ENCODE results near the gene DDX41. TPM values are rescaled to one million over a fixed set of nuclear protein-coding genes. Genes with fewer than 3 reads are reported as not detected.
"Not testable (repeated sequence)": the region's sequence is repeated elsewhere in the genome, so short reads cannot be mapped to it uniquely, and the experiment has no call there.

Gene DDX41
- total and polyA plus RNA-seq, 2 of the 13 experiments (the other 11 are each of a cell fraction or from before 2014, with no cell fraction given), result 62.8 to 105 TPM

GRCh38 chr5:177485753-177486152, 31.0 kb downstream of the DDX41 start:
- in situ Hi-C loops (cut with HindIII; ENCODE audit: extremely low pct_ligation_motif_present, low pct_unique_long_range_greater_than_20kb); H4K20me1 ChIP-seq (ENCODE audit: insufficient read depth, low read length); H3K27ac ChIP-seq (ENCODE audit: extremely low read length, insufficient read depth, low read length); H3K4me1 ChIP-seq (ENCODE audit: insufficient read depth, low read length); H3K4me2 ChIP-seq (ENCODE audit: low read depth, low read length); H2AFZ ChIP-seq (ENCODE audit: low read length); H3K9me3 ChIP-seq (ENCODE audit: low read length); H3K27me3 ChIP-seq (ENCODE audit: control insufficient read depth in 1 of 2, insufficient read depth in 2 of 2, low read length in 2 of 2); ATAC-seq; H3K9ac ChIP-seq (ENCODE audit: insufficient read depth, low read depth, low read length); BruUV-seq (replicated peaks); CTCF ChIA-PET (ENCODE audit: low intra/inter-chr PET ratio, low total read pairs); DNase-seq (ENCODE audit: low spot score); POLR2A ChIA-PET; H3K79me2 ChIP-seq (ENCODE audit: insufficient read depth, low read length); intact Hi-C loops (cut with micrococcal nuclease; ENCODE audit: unreplicated experiment); H3K4me3 ChIP-seq (replicated peaks in 1 of 3; ENCODE audit: insufficient read depth in 1 of 3, low read depth in 2 of 3, low read length in 3 of 3); FAIRE-seq: not testable (repeated sequence)
- TF ChIP-seq ZNF121 (CRISPR knock-in tag; IDR thresholded peaks at IDR 0.05), result 0 out of 2 replicates have a peak, but pooled peaks have one; percentile 10
- 100% methylated on average over 3 of the region's 3 CpGs for WGBS (ENCODE audit: low lambda C conversion rate)
- peaks cover 13 to 14% of the 10 kb centered on the region in 2 experiments; a peak in 4 of 5 replicates for H3K36me3 ChIP-seq (replicated peaks in 1 of 2; ENCODE audit: control insufficient read depth in 1 of 2, insufficient read depth in 2 of 2, low read length in 2 of 2)

GRCh38 chr5:177484902-177485549, 31.7 kb downstream of the DDX41 start:
- Histone ChIP-seq H3K27ac (ENCODE audit: extremely low read length, insufficient read depth, low read length) (no peak overlapping the region), H3K79me2 (ENCODE audit: insufficient read depth, low read length) (no peaks in the 10 kb centered on the region), H3K4me2 (ENCODE audit: low read depth, low read length) (no peak overlapping the region), H3K9me3 (ENCODE audit: low read length) (no peaks in the 10 kb centered on the region), H3K27me3 (ENCODE audit: control insufficient read depth in 1 of 2, insufficient read depth in 2 of 2, low read length in 2 of 2) (no peaks in the 10 kb centered on the region), H3K9ac (ENCODE audit: insufficient read depth, low read depth, low read length) (no peak overlapping the region), H3K36me3 (replicated peaks in 1 of 2; ENCODE audit: control insufficient read depth in 1 of 2, insufficient read depth in 2 of 2, low read length in 2 of 2) (peaks cover 7 to 10% of the 10 kb centered on the region in 2 experiments; a peak in 4 of 5 replicates), H2AFZ (ENCODE audit: low read length) (no peak overlapping the region), H4K20me1 (ENCODE audit: insufficient read depth, low read length) (no peaks in the 10 kb centered on the region), H3K4me1 (ENCODE audit: insufficient read depth, low read length) (no peaks in the 10 kb centered on the region), H3K4me3 (replicated peaks in 1 of 3; ENCODE audit: insufficient read depth in 1 of 3, low read depth in 2 of 3, low read length in 3 of 3) (no peak overlapping the region)
- ATAC-seq (no peak), DNase-seq (ENCODE audit: low spot score) (no peak), FAIRE-seq (no peak)
- ChIA-PET POLR2A (no interaction called here), CTCF (ENCODE audit: low intra/inter-chr PET ratio, low total read pairs) (no interaction called here)
- WGBS (ENCODE audit: low lambda C conversion rate), result 81% methylated on average over 10 of the region's 13 CpGs
- no TSS peak for BruUV-seq (replicated peaks)
- no peak for TF ChIP-seq TSC22D2 (CRISPR knock-in tag; IDR thresholded peaks at IDR 0.05; ENCODE audit: borderline replicate concordance)
- no peak for TF ChIP-seq NFE2L2 (IDR thresholded peaks at IDR 0.05; ENCODE audit: low read length)
- TF ChIP-seq CEBPG (CRISPR knock-in tag; IDR thresholded peaks at IDR 0.05), result no peak
- in situ Hi-C loops (cut with HindIII; ENCODE audit: extremely low pct_ligation_motif_present, low pct_unique_long_range_greater_than_20kb), result no loop called here
- intact Hi-C loops (cut with micrococcal nuclease; ENCODE audit: unreplicated experiment), result no loop called here

Data from HepG2 (cell line).